Smooth muscle cell of trachea (primary cell): ENCODE results near the gene TIMD4. TPM values are rescaled to one million over a fixed set of nuclear protein-coding genes. Genes with fewer than 3 reads are reported as not detected.

Source experiments
- total RNA-seq: library from RNA; depleted of rRNA; stranded (reverse); fragments of >200 nt; gene quantifications from 2 replicates; pipeline ENCODE4 v1.2.1, GENCODE V29; 2014

The TIMD4 gene
- total RNA-seq = not detected in 2 replicates

DNA sequence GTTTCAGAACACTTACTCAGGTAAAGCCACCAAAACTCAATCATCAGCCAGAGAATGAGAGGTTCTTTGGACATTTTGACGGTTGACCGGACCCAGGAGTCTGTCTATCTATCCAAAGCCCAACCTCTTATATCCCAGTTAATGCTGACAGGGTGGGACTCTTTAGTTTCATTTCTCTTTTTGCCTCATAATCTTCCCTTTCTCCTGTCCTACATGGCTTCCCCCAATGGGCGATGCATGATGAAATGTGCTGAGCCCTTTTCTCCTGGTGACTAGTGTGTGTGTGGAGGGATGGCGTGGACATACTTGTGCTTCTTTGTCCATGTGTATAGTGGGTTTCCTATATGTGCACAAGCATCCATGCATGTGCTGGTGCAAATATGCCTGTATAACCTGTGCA is at the start of gene TIMD4:
TSS of gene TIMD4 (minus strand) at position 102 of the 400 bp plus-strand sequence. CDS start at position 74, 28 bp downstream.

Other genes with a start within 250 kb of the TIMD4 start
- under 0.01 and 0.15 TPM in 2 replicates for gene PPP1R2B, start 112.9 kb downstream of the TIMD4 start, total RNA-seq
- 0.17 TPM in 1 of 2 replicates, not detected in the other for gene HAVCR1, start 95.9 kb upstream of the TIMD4 start, total RNA-seq
- 1.0 and 2.2 TPM in 2 replicates for gene HAVCR2, start 145.8 kb upstream of the TIMD4 start, total RNA-seq
- gene MED7, start 179.6 kb upstream of the TIMD4 start, total RNA-seq = 9.9 and 14.5 TPM in 2 replicates
- gene GARIN3, start 203.0 kb upstream of the TIMD4 start, total RNA-seq = not detected in 2 replicates
- not detected in 2 replicates for gene ITK, start 217.6 kb upstream of the TIMD4 start, total RNA-seq